ENCODE results near the gene PAXX. TPM values are rescaled to one million over a fixed set of nuclear protein-coding genes. Genes with fewer than 3 reads are reported as not detected.

PAXX gene
- total RNA-seq, 2 donors from 2014 or later, result 49.9 to 57.3 TPM

GRCh38 chr9:136954270-136955083 lies 37.7 kb upstream of the PAXX start:
- no peak overlapping the region for H3K27ac ChIP-seq
- no peak for ATAC-seq (ENCODE audit: insufficient number of reproducible peaks, low FRiP score, low read depth)
- H3K27me3 ChIP-seq (replicated peaks; ENCODE audit: insufficient read depth), result no peaks in the 10 kb centered on the region
- H3K4me1 ChIP-seq (ENCODE audit: control insufficient read depth in 1 of 2, low read depth in 2 of 2), result peaks cover 6 to 12% of the 10 kb centered on the region in 2 donors
- DNase-seq (ENCODE audit: low spot score), result no peak
- H3K36me3 ChIP-seq, result no peaks in the 10 kb centered on the region
- H3K4me3 ChIP-seq, result no peak overlapping the region
- no peak for TF ChIP-seq CTCF (IDR thresholded peaks at IDR 0.05)
- H3K9me3 ChIP-seq, result no peaks in the 10 kb centered on the region

GRCh38 chr9:136955202-136955942 lies 36.9 kb upstream of the PAXX start:
- no peaks in the 10 kb centered on the region for H3K9me3 ChIP-seq
- DNase-seq (ENCODE audit: low spot score), result no peak
- no peaks in the 10 kb centered on the region for H3K36me3 ChIP-seq
- no peak overlapping the region for H3K27ac ChIP-seq
- no peaks in the 10 kb centered on the region for H3K27me3 ChIP-seq (replicated peaks; ENCODE audit: insufficient read depth)
- H3K4me1 ChIP-seq (ENCODE audit: control insufficient read depth in 1 of 2, low read depth in 2 of 2), result peaks cover 3 to 6% of the 10 kb centered on the region in 2 donors
- ATAC-seq (ENCODE audit: insufficient number of reproducible peaks, low FRiP score, low read depth), result no peak
- TF ChIP-seq CTCF (IDR thresholded peaks at IDR 0.05), result no peak
- H3K4me3 ChIP-seq, result no peak overlapping the region

GRCh38 chr9:136955943-136956335 lies 36.3 kb upstream of the PAXX start:
- Histone ChIP-seq H3K4me3 (no peak overlapping the region), H3K4me1 (ENCODE audit: control insufficient read depth in 1 of 2, low read depth in 2 of 2) (peaks cover 2 to 3% of the 10 kb centered on the region in 2 donors), H3K27me3 (replicated peaks; ENCODE audit: insufficient read depth) (no peaks in the 10 kb centered on the region), H3K9me3 (no peaks in the 10 kb centered on the region), H3K36me3 (no peaks in the 10 kb centered on the region), H3K27ac (no peak overlapping the region)
- ATAC-seq (ENCODE audit: insufficient number of reproducible peaks, low FRiP score, low read depth) (no peak), DNase-seq (ENCODE audit: low spot score) (no peak)
- TF ChIP-seq CTCF (IDR thresholded peaks at IDR 0.05), result no peak

- DNase-seq (ENCODE audit: low spot score) (no peak), ATAC-seq (ENCODE audit: insufficient number of reproducible peaks, low FRiP score, low read depth) (no peak)
- no peak for TF ChIP-seq CTCF (IDR thresholded peaks at IDR 0.05)
- no peak overlapping the region for H3K4me3 ChIP-seq
- peaks cover 6 to 9% of the 10 kb centered on the region in 2 donors for H3K4me1 ChIP-seq (ENCODE audit: control insufficient read depth in 1 of 2, low read depth in 2 of 2)
- H3K36me3 ChIP-seq, result no peaks in the 10 kb centered on the region
- H3K27me3 ChIP-seq (replicated peaks; ENCODE audit: insufficient read depth), result no peaks in the 10 kb centered on the region
- no peaks in the 10 kb centered on the region for H3K9me3 ChIP-seq
- H3K27ac ChIP-seq, result no peak overlapping the region
Measured at GRCh38 chr9:136956604-136957003, 35.6 kb upstream of the PAXX start.

GRCh38 chr9:136957461-136957860 lies 34.8 kb upstream of the PAXX start:
- H3K36me3 ChIP-seq, result no peaks in the 10 kb centered on the region
- no peak overlapping the region for H3K4me3 ChIP-seq
- H3K9me3 ChIP-seq, result no peaks in the 10 kb centered on the region
- no peaks in the 10 kb centered on the region for H3K27me3 ChIP-seq (replicated peaks; ENCODE audit: insufficient read depth)
- TF ChIP-seq CTCF (IDR thresholded peaks at IDR 0.05), result no peak
- peaks cover 6 to 16% of the 10 kb centered on the region in 2 donors for H3K4me1 ChIP-seq (ENCODE audit: control insufficient read depth in 1 of 2, low read depth in 2 of 2)
- H3K27ac ChIP-seq, result no peak overlapping the region
- DNase-seq (ENCODE audit: low spot score) (no peak), ATAC-seq (ENCODE audit: insufficient number of reproducible peaks, low FRiP score, low read depth) (no peak)
